Measurements from ENCODE around the gene GRIA3.
A peak's percentile ranks its signal among the peaks of the same experiment; 100 is the strongest.
"Not testable (repeated sequence)": the region's sequence is repeated elsewhere in the genome, so short reads cannot be mapped to it uniquely, and the experiment has no call there.

The GRIA3 gene

GRCh38 chrX:123476611-123477219, 292.6 kb downstream of the GRIA3 start:
- DNase-seq = no peak

GRCh38 chrX:123477673-123478072, 293.6 kb downstream of the GRIA3 start:
- no peak for DNase-seq

GRCh38 chrX:123481913-123482851, 298.1 kb downstream of the GRIA3 start:
- no peak for DNase-seq

GRCh38 chrX:123486297-123486696, 302.2 kb downstream of the GRIA3 start:
- DNase-seq = no peak

- DNase-seq = no peak
Measured at GRCh38 chrX:123487236-123487635, 303.2 kb downstream of the GRIA3 start.

GRCh38 chrX:123487669-123488068, 303.6 kb downstream of the GRIA3 start:
- DNase-seq = no peak

- no peak for DNase-seq
Measured at GRCh38 chrX:123489011-123489410, 304.9 kb downstream of the GRIA3 start.

- no peak for DNase-seq
Measured at GRCh38 chrX:123493857-123494256, 309.8 kb downstream of the GRIA3 start.

GRCh38 chrX:123499787-123500186, 315.7 kb downstream of the GRIA3 start:
- no peak for DNase-seq

GRCh38 chrX:123504047-123504446, 320.0 kb downstream of the GRIA3 start:
- DNase-seq = no peak

GRCh38 chrX:123504630-123505270, 320.7 kb downstream of the GRIA3 start:
- DNase-seq = no peak

- DNase-seq = no peak
Measured at GRCh38 chrX:123513585-123514278, 329.7 kb downstream of the GRIA3 start.

GRCh38 chrX:123514279-123514640, 330.2 kb downstream of the GRIA3 start:
- peak; percentile 1 for DNase-seq

- no peak for DNase-seq
Measured at GRCh38 chrX:123518791-123519190, 334.7 kb downstream of the GRIA3 start.

GRCh38 chrX:123525123-123525725, 341.1 kb downstream of the GRIA3 start:
- DNase-seq = no peak

GRCh38 chrX:123530726-123531125, 346.6 kb downstream of the GRIA3 start:
- not testable (repeated sequence) for DNase-seq

Measured in activated naive CD4-positive, alpha-beta T cell treated with Interleukin-2 at 50 U/mL for 16 hours (primary cell).